ENCODE measurements around the gene RAPGEFL1. TPM values are rescaled to one million over a fixed set of nuclear protein-coding genes. Genes with fewer than 3 reads are reported as not detected.

RAPGEFL1 gene

Small RNA genes lying within 50 kb of the gene (small RNA-seq; reads per million reads assigned to genes)
- gene MIR6867 = not detected
